ENCODE results near the gene EIF4G2.
A peak's percentile ranks its signal among the peaks of the same experiment; 100 is the strongest.

The EIF4G2 gene

GRCh38 chr11:10770626-10771254, 38.0 kb downstream of the EIF4G2 start:
- DNase-seq, result peak; percentile 4

- no peak for DNase-seq
Measured at GRCh38 chr11:10764412-10764811, 44.3 kb downstream of the EIF4G2 start.

GRCh38 chr11:10763766-10764165, 45.0 kb downstream of the EIF4G2 start:
- no peak for DNase-seq

- DNase-seq, result no peak
Measured at GRCh38 chr11:10762913-10763421, 45.8 kb downstream of the EIF4G2 start.

GRCh38 chr11:10762185-10762584, 46.5 kb downstream of the EIF4G2 start:
- no peak for DNase-seq

GRCh38 chr11:10761085-10761698, 47.5 kb downstream of the EIF4G2 start:
- no peak for DNase-seq

GRCh38 chr11:10758957-10759356, 49.8 kb downstream of the EIF4G2 start:
- DNase-seq, result no peak

- DNase-seq, result no peak
Measured at GRCh38 chr11:10752486-10752885, 56.2 kb downstream of the EIF4G2 start.

- DNase-seq, result no peak
Measured at GRCh38 chr11:10752061-10752460, 56.7 kb downstream of the EIF4G2 start.

GRCh38 chr11:10751581-10751940, 57.2 kb downstream of the EIF4G2 start:
- no peak for DNase-seq

GRCh38 chr11:10750838-10751580, 57.7 kb downstream of the EIF4G2 start, which contains the start of gene CTR9:
CTR9 (plus strand) TSS chr11:10751246; CDS start chr11:10751413, 167 bp downstream.
- peak; percentile 81 for DNase-seq

GRCh38 chr11:10749476-10749875, 59.2 kb downstream of the EIF4G2 start:
- DNase-seq, result no peak

- no peak for DNase-seq
Measured at GRCh38 chr11:10747733-10748132, 61.0 kb downstream of the EIF4G2 start.

All from effector CD8-positive, alpha-beta T cell (primary cell).